NB4 (cell line): ENCODE results near the gene COX4I1.
A peak's percentile ranks its signal among the peaks of the same experiment; 100 is the strongest.

Experiments
- DNase-seq: peaks from one replicate; pipeline ENCODE4 v3.0.0; 2010; ENCODE audit warnings: low read depth
- H3K4me3 ChIP-seq: one replicate; pipeline ENCODE4 v1.5.1; 2011; ENCODE audit warnings: mild to moderate bottlenecking, low read depth, low read length, moderate library complexity
- MAX ChIP-seq: IDR thresholded peaks from 2 replicates; pipeline ENCODE4 v1.6.1; 2011; ENCODE audit warnings: low read depth, low read length
- MYC ChIP-seq: IDR thresholded peaks from 2 replicates; pipeline ENCODE4 v1.6.1; 2011; ENCODE audit warnings: low read depth, low read length
- POLR2A ChIP-seq: IDR thresholded peaks from 2 replicates; pipeline ENCODE4 v1.6.1; 2011; ENCODE audit warnings: mild to moderate bottlenecking; ENCODE audit not compliant: insufficient read length; ENCODE audit errors: extremely low read depth
- TF ChIP-seq, protein P1 (sequence below): IDR thresholded peaks from one replicate; pipeline ENCODE4 v1.5.1; 2012; ENCODE audit warnings: low read depth, low read length

Gene COX4I1

DNA sequence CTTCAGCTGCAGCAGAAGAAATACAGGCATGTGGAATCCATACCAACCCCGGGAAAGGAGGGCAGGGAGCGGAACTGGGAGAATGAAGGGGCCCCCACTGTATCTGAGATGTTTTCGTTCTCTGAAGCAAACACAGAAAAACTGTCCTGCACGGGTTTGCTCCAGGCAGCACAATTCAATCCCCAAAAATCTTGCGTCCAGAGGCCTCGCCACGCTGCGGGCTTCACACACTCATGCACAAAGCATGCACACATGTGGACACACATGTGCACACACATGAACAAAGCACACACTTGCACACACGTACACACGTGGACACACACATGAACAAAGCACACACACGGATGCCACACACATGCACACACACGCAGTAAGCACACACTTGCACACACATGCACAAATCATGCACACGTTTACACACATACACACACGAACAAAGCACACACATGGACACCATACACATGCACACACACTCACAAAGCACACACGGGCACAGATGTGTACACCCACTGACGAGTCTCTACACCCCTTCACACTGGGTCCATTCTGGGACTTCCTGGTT, 27.3 kb downstream of the COX4I1 start:
- no peak for DNase-seq
- no peak overlapping the region for H3K4me3 ChIP-seq
- TF ChIP-seq MYC, result no peak
- TF ChIP-seq MAX, result no peak
- TF ChIP-seq POLR2A, result no peak
- TF ChIP-seq, protein P1, sequence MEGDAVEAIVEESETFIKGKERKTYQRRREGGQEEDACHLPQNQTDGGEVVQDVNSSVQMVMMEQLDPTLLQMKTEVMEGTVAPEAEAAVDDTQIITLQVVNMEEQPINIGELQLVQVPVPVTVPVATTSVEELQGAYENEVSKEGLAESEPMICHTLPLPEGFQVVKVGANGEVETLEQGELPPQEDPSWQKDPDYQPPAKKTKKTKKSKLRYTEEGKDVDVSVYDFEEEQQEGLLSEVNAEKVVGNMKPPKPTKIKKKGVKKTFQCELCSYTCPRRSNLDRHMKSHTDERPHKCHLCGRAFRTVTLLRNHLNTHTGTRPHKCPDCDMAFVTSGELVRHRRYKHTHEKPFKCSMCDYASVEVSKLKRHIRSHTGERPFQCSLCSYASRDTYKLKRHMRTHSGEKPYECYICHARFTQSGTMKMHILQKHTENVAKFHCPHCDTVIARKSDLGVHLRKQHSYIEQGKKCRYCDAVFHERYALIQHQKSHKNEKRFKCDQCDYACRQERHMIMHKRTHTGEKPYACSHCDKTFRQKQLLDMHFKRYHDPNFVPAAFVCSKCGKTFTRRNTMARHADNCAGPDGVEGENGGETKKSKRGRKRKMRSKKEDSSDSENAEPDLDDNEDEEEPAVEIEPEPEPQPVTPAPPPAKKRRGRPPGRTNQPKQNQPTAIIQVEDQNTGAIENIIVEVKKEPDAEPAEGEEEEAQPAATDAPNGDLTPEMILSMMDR, result no peak

DNA sequence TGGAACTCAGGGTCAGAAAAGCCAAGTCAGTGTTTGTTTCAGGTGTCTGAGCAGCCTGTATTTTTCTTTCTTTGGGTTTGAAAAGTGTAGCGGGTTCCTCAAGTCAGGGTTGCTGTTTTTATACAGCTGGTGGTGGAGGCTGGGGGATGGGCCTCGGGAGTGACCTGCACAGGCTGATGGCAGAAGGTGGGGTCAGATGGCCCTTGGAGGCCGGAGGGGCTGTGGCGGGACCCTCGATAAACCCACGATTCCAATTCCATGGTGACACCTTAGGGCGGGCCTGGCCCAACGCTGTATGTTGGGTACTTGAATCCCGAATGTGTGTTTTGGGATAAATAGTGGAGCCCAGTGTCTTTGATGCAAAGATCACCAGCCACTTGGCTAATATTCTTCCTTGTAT, 28.7 kb downstream of the COX4I1 start:
- no peak for TF ChIP-seq POLR2A
- TF ChIP-seq MAX, result no peak
- TF ChIP-seq, protein P1, result no peak
- TF ChIP-seq MYC, result no peak
- H3K4me3 ChIP-seq, result no peak overlapping the region
- DNase-seq, result no peak

GRCh38 chr16:85829171-85829719, 29.8 kb downstream of the COX4I1 start:
- no peak for DNase-seq
- no peak overlapping the region for H3K4me3 ChIP-seq
- no peak for TF ChIP-seq MAX
- TF ChIP-seq, protein P1, result no peak
- TF ChIP-seq MYC, result no peak
- TF ChIP-seq POLR2A, result no peak

GRCh38 chr16:85829751-85830445, 30.4 kb downstream of the COX4I1 start:
- TF ChIP-seq MYC, result peak; percentile 93
- TF ChIP-seq MAX, result peak; percentile 87
- TF ChIP-seq, protein P1, result no peak
- no peak for TF ChIP-seq POLR2A
- DNase-seq, result peak; percentile 98
- no peak overlapping the region for H3K4me3 ChIP-seq

- no peak for DNase-seq
- TF ChIP-seq, protein P1, result no peak
- TF ChIP-seq POLR2A (no peak), MAX (no peak), MYC (no peak)
- no peak overlapping the region for H3K4me3 ChIP-seq
Observed at GRCh38 chr16:85830821-85831220, 31.3 kb downstream of the COX4I1 start.
